GM23248 (cell line): ENCODE measurements around the gene HSD17B11. TPM values are rescaled to one million over a fixed set of nuclear protein-coding genes. Genes with fewer than 3 reads are reported as not detected.
A peak's percentile ranks its signal among the peaks of the same experiment; 100 is the strongest.
"Not testable (repeated sequence)": the region's sequence is repeated elsewhere in the genome, so short reads cannot be mapped to it uniquely, and the experiment has no call there.

Experiments used
- DNase-seq: peaks from one replicate; pipeline ENCODE4 v3.0.0-alpha.2; 2015
- H2AFZ ChIP-seq: fragments of 200-600 bp; sonication (generic); 2 replicates; pipeline ENCODE4 v1.6.1; 2016; ENCODE audit warnings: antibody characterized with exemption
- H3F3A ChIP-seq: fragments of 200-600 bp; sonication (generic); 2 replicates; pipeline ENCODE4 v1.6.1; 2016; ENCODE audit warnings: mild to moderate bottlenecking, antibody characterized with exemption, mixed run types; ENCODE audit not compliant: insufficient read depth
- H3K27ac ChIP-seq: fragments of 200-600 bp; sonication (generic); 2 replicates; pipeline ENCODE4 v1.5.1; 2016; ENCODE audit warnings: mild to moderate bottlenecking
- H3K27me3 ChIP-seq: fragments of 200-600 bp; sonication (generic); replicated peaks from 2 replicates; pipeline ENCODE4 v1.6.1; 2016; ENCODE audit warnings: mild to moderate bottlenecking; ENCODE audit not compliant: insufficient read depth
- H3K36me3 ChIP-seq: fragments of 200-600 bp; sonication (generic); 2 replicates; pipeline ENCODE4 v1.6.1; 2016; ENCODE audit warnings: low read depth, mild to moderate bottlenecking
- H3K4me1 ChIP-seq: fragments of 200-600 bp; sonication (generic); 2 replicates; pipeline ENCODE4 v1.6.1; 2016; ENCODE audit warnings: mild to moderate bottlenecking; ENCODE audit not compliant: insufficient read depth
- H3K4me2 ChIP-seq: fragments of 200-600 bp; sonication (generic); one replicate; pipeline ENCODE4 v1.6.1; 2016; ENCODE audit warnings: mild to moderate bottlenecking; ENCODE audit not compliant: unreplicated experiment
- H3K4me3 ChIP-seq: fragments of 200-600 bp; sonication (generic); 2 replicates; pipeline ENCODE4 v1.5.1; 2016; ENCODE audit warnings: mild to moderate bottlenecking
- H3K79me2 ChIP-seq: fragments of 200-600 bp; sonication (generic); 2 replicates; pipeline ENCODE4 v1.6.1; 2016; ENCODE audit warnings: mild to moderate bottlenecking; ENCODE audit not compliant: insufficient read depth
- H3K9ac ChIP-seq: fragments of 200-600 bp; sonication (generic); 2 replicates; pipeline ENCODE4 v1.6.1; 2016; ENCODE audit warnings: mild to moderate bottlenecking
- H3K9me2 ChIP-seq: fragments of 200-600 bp; sonication (generic); 2 replicates; pipeline ENCODE4 v1.6.1; 2016; ENCODE audit warnings: mixed run types, mild to moderate bottlenecking, moderate library complexity; ENCODE audit not compliant: insufficient read depth
- H3K9me3 ChIP-seq: fragments of 200-600 bp; sonication (generic); one replicate; pipeline ENCODE4 v1.6.1; 2017; ENCODE audit warnings: low read depth
- H4K20me1 ChIP-seq: fragments of 200-600 bp; sonication (generic); 2 replicates; pipeline ENCODE4 v1.6.0; 2016; ENCODE audit not compliant: insufficient read depth
- EZH2 ChIP-seq: fragments of 200-600 bp; sonication (generic); IDR thresholded peaks from 2 replicates; pipeline ENCODE4 v1.6.1; 2018; ENCODE audit warnings: antibody characterized with exemption, mild to moderate bottlenecking; ENCODE audit not compliant: insufficient read depth, poor library complexity, severe bottlenecking
- EZH2phosphoT487 ChIP-seq: fragments of 200-600 bp; sonication (generic); IDR thresholded peaks from 2 replicates; pipeline ENCODE4 v1.6.1; 2018; ENCODE audit warnings: antibody characterized with exemption, moderate library complexity, mild to moderate bottlenecking, low read depth; ENCODE audit not compliant: insufficient read depth
- WGBS, 2 experiments: methylation state at CpG; one replicate each; pipeline ENCODE4 v1.1.6; 2015 to 2017; ENCODE audit warnings: low lambda C conversion rate in 2 of 2, low coverage in 1 of 2; ENCODE audit errors: missing lambda C conversion rate in 2 of 2; 5-methylcytosine and 5-hydroxymethylcytosine counted together
- in situ Hi-C: fragments of 300-500 bp; cut with MboI; formaldehyde crosslinking; loops from 2 replicates; pipeline ENCODE4 v1.15.0; 2020
- polyA plus RNA-seq: library from polyadenylated mRNA; unstranded; fragments of >200 nt; fragmentation: Nextera tagmentation; extraction: Ambion mirVana; gene quantifications from 2 replicates; pipeline ENCODE4 v1.2.1, GENCODE V29; 2016
- total RNA-seq: library from RNA; depleted of rRNA; stranded (reverse); fragments of >200 nt; shearing (Covaris generic); gene quantifications from 2 replicates; pipeline ENCODE4 v1.2.3, GENCODE V29; 2014

The HSD17B11 gene
- total and polyA plus RNA-seq, 2 experiments from 2014 or later = 31.1 to 37.0 TPM

- DNase-seq = no peak
- H2AFZ ChIP-seq = no peak overlapping the region
- in situ Hi-C loops = no loop called here
- H3K9me2 ChIP-seq = no peaks in the 10 kb centered on the region
- H3K4me3 ChIP-seq = no peak overlapping the region
- H3K79me2 ChIP-seq = no peaks in the 10 kb centered on the region
- H3K27me3 ChIP-seq = 0 out of 2 replicates have a peak, but pooled peaks cover 7% of the 10 kb centered on the region
- H4K20me1 ChIP-seq = no peaks in the 10 kb centered on the region
- no peak overlapping the region for H3K4me2 ChIP-seq
- H3K36me3 ChIP-seq = no peaks in the 10 kb centered on the region
- TF ChIP-seq EZH2 = no peak
- TF ChIP-seq EZH2phosphoT487 = no peak
- no peak overlapping the region for H3K27ac ChIP-seq
- WGBS, 2 experiments = 69 to 74% methylated on average over 3 of the region's 3 CpGs
- H3K9me3 ChIP-seq = no peaks in the 10 kb centered on the region
- no peaks in the 10 kb centered on the region for H3F3A ChIP-seq
- no peak overlapping the region for H3K9ac ChIP-seq
- H3K4me1 ChIP-seq = peaks cover 9% of the 10 kb centered on the region; the same call in 1 of the 2 replicates
These were observed 18.5 kb upstream of the HSD17B11 start for GRCh38 chr4:87409420-87409939.

- H3K4me3 ChIP-seq, H3K27me3 ChIP-seq, H3K27ac ChIP-seq, DNase-seq, H3K9ac ChIP-seq, in situ Hi-C loops, H3F3A ChIP-seq, H3K4me1 ChIP-seq, H3K79me2 ChIP-seq, H3K36me3 ChIP-seq, H3K9me2 ChIP-seq, H2AFZ ChIP-seq, H3K9me3 ChIP-seq, H3K4me2 ChIP-seq, H4K20me1 ChIP-seq: not testable (repeated sequence)
- WGBS, 2 experiments = 40 to 58% methylated on average over 4 of the region's 4 CpGs
These were observed 15.9 kb upstream of the HSD17B11 start for GRCh38 chr4:87406902-87407301.

- Histone ChIP-seq H3K27ac (no peak overlapping the region), H3K4me2 (no peak overlapping the region), H3K4me1 (peaks cover 9% of the 10 kb centered on the region; the same call in 1 of the 2 replicates), H3K79me2 (no peaks in the 10 kb centered on the region), H4K20me1 (no peaks in the 10 kb centered on the region), H3K9me3 (no peaks in the 10 kb centered on the region), H2AFZ (no peak overlapping the region), H3K9ac (no peak overlapping the region), H3K9me2 (no peaks in the 10 kb centered on the region), H3K27me3 (0 out of 2 replicates have a peak, but pooled peaks cover 7% of the 10 kb centered on the region), H3K36me3 (no peaks in the 10 kb centered on the region), H3F3A (no peaks in the 10 kb centered on the region), H3K4me3 (no peak overlapping the region)
- 57 to 67% methylated on average over 6 of the region's 6 CpGs for WGBS, 2 experiments
- in situ Hi-C loops = no loop called here
- no peak for DNase-seq
- TF ChIP-seq EZH2 = no peak
- TF ChIP-seq EZH2phosphoT487 = no peak
These were observed 15.5 kb upstream of the HSD17B11 start for GRCh38 chr4:87406462-87406861.

- H3F3A ChIP-seq = no peaks in the 10 kb centered on the region
- H3K4me2 ChIP-seq = no peak overlapping the region
- H3K4me1 ChIP-seq = peaks cover 2% of the 10 kb centered on the region; the same call in 1 of the 2 replicates
- H2AFZ ChIP-seq = no peak overlapping the region
- no peak overlapping the region for H3K4me3 ChIP-seq
- in situ Hi-C loops = no loop called here
- DNase-seq = no peak
- 0 out of 2 replicates have a peak, but pooled peaks cover 7% of the 10 kb centered on the region for H3K27me3 ChIP-seq
- no peaks in the 10 kb centered on the region for H3K9me3 ChIP-seq
- 57% methylated on average over 5 of the region's 5 CpGs for WGBS, 2 experiments
- TF ChIP-seq EZH2 (no peak), EZH2phosphoT487 (no peak)
- no peak overlapping the region for H3K27ac ChIP-seq
- H3K79me2 ChIP-seq = no peaks in the 10 kb centered on the region
- no peaks in the 10 kb centered on the region for H3K36me3 ChIP-seq
- no peak overlapping the region for H3K9ac ChIP-seq
- H3K9me2 ChIP-seq = no peaks in the 10 kb centered on the region
- H4K20me1 ChIP-seq = no peaks in the 10 kb centered on the region
These were observed 14.3 kb upstream of the HSD17B11 start for GRCh38 chr4:87405211-87405820.

GRCh38 chr4:87403732-87404131 lies 12.7 kb upstream of the HSD17B11 start:
- H3K27ac ChIP-seq, H3F3A ChIP-seq, H3K4me3 ChIP-seq, H3K4me2 ChIP-seq, H2AFZ ChIP-seq, in situ Hi-C loops, H3K9me2 ChIP-seq, H3K9me3 ChIP-seq, H3K9ac ChIP-seq, H4K20me1 ChIP-seq, H3K36me3 ChIP-seq, H3K4me1 ChIP-seq, H3K79me2 ChIP-seq, H3K27me3 ChIP-seq: not testable (repeated sequence)
- WGBS, 2 experiments = 17 to 24% methylated on average over 1 of the region's 1 CpG
- DNase-seq = peak; percentile 30
